ENCODE data around the gene RREB1. TPM values are rescaled to one million over a fixed set of nuclear protein-coding genes. Genes with fewer than 3 reads are reported as not detected.

The RREB1 gene
- total and polyA plus RNA-seq, 12 donors = 3.0 to 47.1 (median 36.1) TPM

GRCh38 chr6:7062451-7063162, 45.2 kb upstream of the RREB1 start:
- no peak for TF ChIP-seq CTCF (IDR thresholded peaks at IDR 0.05)
- Histone ChIP-seq H3K4me3 (no peak overlapping the region), H3K4me1 (peaks cover 0 to 5% (median 0%) of the 10 kb centered on the region in 9 donors), H3K27me3 (no peaks in the 10 kb centered on the region), H3K36me3 (no peaks in the 10 kb centered on the region), H3K9me3 (no peaks in the 10 kb centered on the region), H3K27ac (no peak overlapping the region)
- DNase-seq (no peak), ATAC-seq (no peak)
- 72 to 81% methylated on average over 11 of the region's 11 CpGs for WGBS, 2 donors
- intact Hi-C loops (cut with DNase I) = no loop called here

- 85 to 88% methylated on average over 3 of the region's 3 CpGs for WGBS, 2 donors
- TF ChIP-seq CTCF (IDR thresholded peaks at IDR 0.05) = no peak
- intact Hi-C loops (cut with DNase I) = no loop called here
Observed at GRCh38 chr6:7067305-7067704, 40.5 kb upstream of the RREB1 start.

GRCh38 chr6:7071405-7071804, 36.4 kb upstream of the RREB1 start:
- no peaks in the 10 kb centered on the region for H3K9me3 ChIP-seq
- intact Hi-C loops (cut with DNase I) = no loop called here
- no peak for TF ChIP-seq CTCF (IDR thresholded peaks at IDR 0.05)
- 94 to 95% methylated on average over 2 of the region's 2 CpGs for WGBS, 2 donors
- H3K36me3 ChIP-seq = no peaks in the 10 kb centered on the region
- ATAC-seq (no peak), DNase-seq (no peak)
- H3K4me3 ChIP-seq = no peak overlapping the region
- H3K27me3 ChIP-seq = no peaks in the 10 kb centered on the region
- H3K4me1 ChIP-seq = peaks cover 0 to 12% (median 0%) of the 10 kb centered on the region in 9 donors
- H3K27ac ChIP-seq = no peak overlapping the region

More at GRCh38 chr6:7067305-7067704, 40.5 kb upstream of the RREB1 start:
- Histone ChIP-seq H3K4me1 (no peaks in the 10 kb centered on the region), H3K27ac (no peak overlapping the region), H3K27me3 (no peaks in the 10 kb centered on the region), H3K9me3 (no peaks in the 10 kb centered on the region), H3K4me3 (no peak overlapping the region), H3K36me3 (no peaks in the 10 kb centered on the region)
- ATAC-seq = no peak
- no peak for DNase-seq

DNA sequence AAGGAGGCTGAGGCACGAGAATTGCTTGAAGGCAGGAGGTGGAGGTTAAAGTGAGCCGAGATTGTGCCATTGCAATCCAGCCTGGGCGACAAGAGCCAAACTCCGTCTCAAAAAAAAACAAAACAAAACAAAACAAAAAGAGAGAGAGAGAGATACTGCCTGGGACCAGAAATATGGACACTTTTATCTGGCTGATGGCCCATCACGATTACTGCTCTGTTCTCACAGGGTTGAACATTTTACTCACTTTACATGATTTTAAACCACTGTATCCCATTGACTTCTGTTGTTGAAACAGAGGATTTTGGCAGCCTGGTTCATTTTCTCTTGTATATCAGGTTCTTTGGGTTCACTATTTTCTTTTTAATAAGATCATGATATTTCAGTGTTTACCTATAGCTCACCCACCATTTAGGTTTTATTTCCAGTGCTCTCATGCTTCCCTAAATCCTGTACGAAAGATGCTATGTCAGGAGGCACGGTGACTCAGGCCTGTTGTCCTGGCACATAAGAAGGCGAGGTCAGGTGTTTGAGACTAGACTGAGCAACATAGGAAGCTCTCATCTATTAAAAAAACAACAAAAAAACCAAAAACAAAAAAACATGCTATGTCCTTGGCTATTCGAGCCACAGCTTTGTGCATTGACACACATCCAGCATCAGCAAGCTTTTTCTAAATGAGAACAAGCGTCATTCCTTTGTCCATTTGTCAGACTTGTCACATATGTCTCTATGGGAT, 34.5 kb upstream of the RREB1 start:
- intact Hi-C loops (cut with DNase I) = no loop called here
- no peak for TF ChIP-seq CTCF (IDR thresholded peaks at IDR 0.05)

More for the DNA sequence above, 34.5 kb upstream of the RREB1 start:
- Histone ChIP-seq H3K4me3 (no peak overlapping the region), H3K27me3 (no peaks in the 10 kb centered on the region), H3K4me1 (peaks cover 0 to 12% (median 0%) of the 10 kb centered on the region in 9 donors), H3K36me3 (no peaks in the 10 kb centered on the region), H3K27ac (peak overlapping the region in 1 of 10 donors; percentile 46), H3K9me3 (no peaks in the 10 kb centered on the region)
- 84 to 91% methylated on average over 10 of the region's 10 CpGs for WGBS, 2 donors
- ATAC-seq = peak in 1 of 8 donors; percentile 19
- no peak for DNase-seq

All from heart right ventricle (tissue), 16 donors.